Kidney epithelial cell (primary cell): ENCODE measurements around the gene ANKRD37. TPM values are rescaled to one million over a fixed set of nuclear protein-coding genes. Genes with fewer than 3 reads are reported as not detected.

Experiments used
- DNase-seq: peaks from one replicate; pipeline ENCODE4 v3.0.0-alpha.2; 2010; ENCODE audit warnings: low read depth
- H3K27me3 ChIP-seq: 2 replicates; pipeline ENCODE4 v1.6.0; 2011; ENCODE audit warnings: low read length; ENCODE audit not compliant: control insufficient read depth, insufficient read depth
- H3K36me3 ChIP-seq: 2 replicates; pipeline ENCODE4 v1.5.1; 2011; ENCODE audit warnings: low read length; ENCODE audit not compliant: control insufficient read depth, insufficient read depth
- H3K4me3 ChIP-seq: 2 replicates; pipeline ENCODE4 v1.5.1; 2011; ENCODE audit warnings: low read depth, mild to moderate bottlenecking, control low read depth, low read length
- CTCF ChIP-seq: IDR thresholded peaks from 2 replicates; pipeline ENCODE4 v1.5.1; 2011; ENCODE audit warnings: mild to moderate bottlenecking, moderate library complexity, low read length, control low read depth, inconsistent platforms; ENCODE audit not compliant: insufficient read depth, poor library complexity, severe bottlenecking
- total RNA-seq: library from RNA; depleted of rRNA; stranded (reverse); fragments of >200 nt; gene quantifications from 2 replicates; pipeline ENCODE4 v1.2.3, GENCODE V29; 2015

Gene ANKRD37
- total RNA-seq, 1 donor from 2014 or later = 1.7 TPM

- no peaks in the 10 kb centered on the region for H3K27me3 ChIP-seq
- H3K36me3 ChIP-seq = no peaks in the 10 kb centered on the region
- no peak for DNase-seq
- H3K4me3 ChIP-seq = no peak overlapping the region
- no peak for TF ChIP-seq CTCF
Observed at GRCh38 chr4:185357211-185357610, 39.4 kb upstream of the ANKRD37 start.

GRCh38 chr4:185357733-185358440 lies 38.8 kb upstream of the ANKRD37 start:
- Histone ChIP-seq H3K4me3 (no peak overlapping the region), H3K36me3 (no peaks in the 10 kb centered on the region), H3K27me3 (no peaks in the 10 kb centered on the region)
- no peak for TF ChIP-seq CTCF
- DNase-seq = no peak

DNA sequence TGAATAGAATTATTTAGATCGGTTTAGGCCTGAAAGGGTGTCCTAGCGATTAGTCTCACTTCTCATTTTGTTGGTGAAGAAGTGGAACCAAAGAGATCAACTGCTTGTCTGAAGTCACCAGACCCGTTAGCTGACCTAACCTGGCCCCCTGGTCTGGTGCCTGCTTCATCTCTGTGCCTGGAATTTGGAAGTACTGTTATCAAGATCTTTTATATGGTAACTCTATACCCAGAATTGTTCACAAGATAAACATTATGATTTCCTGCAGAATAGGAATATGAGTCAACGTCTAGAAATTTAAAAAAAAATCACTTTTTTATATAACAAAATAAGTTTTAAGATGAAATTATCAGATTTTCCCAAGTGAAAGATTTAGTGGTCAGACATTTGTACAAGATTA lies 38.1 kb upstream of the ANKRD37 start:
- no peak for TF ChIP-seq CTCF
- H3K27me3 ChIP-seq = no peaks in the 10 kb centered on the region
- H3K36me3 ChIP-seq = no peaks in the 10 kb centered on the region
- no peak overlapping the region for H3K4me3 ChIP-seq
- DNase-seq = no peak

DNA sequence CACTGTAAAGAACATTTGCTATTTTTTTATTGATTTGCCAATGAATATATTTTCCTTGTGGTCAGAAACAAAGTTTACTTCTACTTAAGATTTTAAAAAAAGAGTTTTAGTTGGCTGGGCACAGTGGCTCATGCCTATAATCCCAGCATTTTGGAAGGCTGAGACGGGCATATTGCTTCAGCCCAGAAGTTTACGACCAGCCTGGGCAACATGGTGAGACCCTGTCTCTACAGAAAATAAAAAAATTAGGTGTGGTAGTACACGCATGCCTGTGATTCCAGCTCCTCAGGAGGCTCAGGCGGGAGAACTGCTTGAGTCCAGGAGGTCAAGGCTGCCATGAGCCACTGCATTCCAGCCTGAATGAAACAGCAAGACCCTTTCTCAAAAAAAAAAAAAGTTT lies 37.7 kb upstream of the ANKRD37 start:
- Histone ChIP-seq H3K4me3 (no peak overlapping the region), H3K27me3 (no peaks in the 10 kb centered on the region), H3K36me3 (no peaks in the 10 kb centered on the region)
- DNase-seq = no peak
- TF ChIP-seq CTCF = no peak

- TF ChIP-seq CTCF = no peak
- Histone ChIP-seq H3K4me3 (no peak overlapping the region), H3K27me3 (no peaks in the 10 kb centered on the region), H3K36me3 (no peaks in the 10 kb centered on the region)
- DNase-seq = no peak
Observed at GRCh38 chr4:185359767-185360446, 36.7 kb upstream of the ANKRD37 start.
